GM18517 (cell line): ENCODE results near the gene ERC2.

Source experiments
- ATAC-seq: cut with Tn5 transposase; IDR thresholded peaks from one replicate; pipeline ENCODE4 v1.9.1; 2021; ENCODE audit warnings: mild to moderate bottlenecking, moderate library complexity; ENCODE audit not compliant: unreplicated experiment

The ERC2 gene

GRCh38 chr3:56193519-56193918 lies 274.7 kb downstream of the ERC2 start:
- no peak for ATAC-seq

DNA sequence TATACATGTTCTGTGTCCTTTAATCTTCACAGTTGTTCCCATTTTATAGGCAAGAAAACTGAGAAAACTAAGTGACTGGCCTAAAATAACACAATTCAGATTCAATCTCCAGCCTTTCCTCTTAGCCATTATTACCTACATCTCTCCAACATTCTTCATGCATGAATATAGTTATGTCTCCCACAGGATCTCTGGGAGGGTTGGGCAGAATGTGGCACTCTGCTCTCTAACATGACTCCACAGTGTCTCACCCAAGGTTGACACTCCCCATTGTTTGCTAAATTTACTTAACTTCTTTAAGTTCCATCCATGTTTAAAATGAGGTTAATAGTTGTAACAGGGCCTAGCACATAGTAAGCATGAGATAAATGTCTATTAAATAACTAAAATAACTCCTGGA lies 276.3 kb downstream of the ERC2 start:
- ATAC-seq: no peak

GRCh38 chr3:56190771-56191305 lies 277.4 kb downstream of the ERC2 start:
- ATAC-seq: no peak

DNA sequence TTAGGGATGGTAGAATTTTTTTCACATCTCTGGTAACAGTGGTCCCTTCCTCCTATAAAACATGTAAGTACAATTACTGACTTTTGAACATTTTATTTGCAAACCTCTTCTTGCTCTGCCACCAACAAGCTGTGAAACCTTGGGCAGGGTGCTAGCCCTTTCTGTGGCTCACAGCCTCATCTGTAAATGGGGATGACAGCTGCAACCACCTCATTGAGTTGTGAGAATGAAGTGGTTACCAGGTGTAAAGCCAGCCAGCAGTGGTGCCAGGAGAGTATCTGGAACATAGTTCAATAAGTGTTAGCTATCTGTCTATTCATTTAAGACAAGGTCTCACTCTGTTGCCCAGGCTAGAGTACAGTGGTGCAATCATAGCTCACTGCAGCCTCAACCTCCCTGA lies 278.1 kb downstream of the ERC2 start:
- ATAC-seq: no peak

- no peak for ATAC-seq
Measured at GRCh38 chr3:56189536-56189935, 278.7 kb downstream of the ERC2 start.

- no peak for ATAC-seq
Measured at GRCh38 chr3:56188201-56188600, 280.1 kb downstream of the ERC2 start.

DNA sequence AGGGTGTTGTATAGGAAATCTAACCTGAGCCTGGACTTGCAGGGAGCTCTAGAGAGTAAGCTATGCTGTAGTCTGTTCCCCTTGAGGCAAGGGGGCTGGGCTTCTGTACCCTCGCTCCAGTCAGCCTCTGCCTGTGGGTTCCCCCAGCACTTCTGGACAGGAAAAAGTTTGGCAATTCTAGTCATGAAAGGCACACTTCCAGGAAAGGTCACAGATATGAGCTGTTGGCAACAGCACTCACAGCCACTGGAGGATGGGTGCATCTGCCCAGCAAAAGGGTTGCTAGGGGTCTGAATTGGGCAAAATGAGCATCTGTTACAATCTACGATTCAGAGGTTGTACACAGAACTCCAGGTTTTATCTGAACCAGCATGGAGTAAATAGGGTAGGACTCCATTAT lies 281.2 kb downstream of the ERC2 start:
- no peak for ATAC-seq

DNA sequence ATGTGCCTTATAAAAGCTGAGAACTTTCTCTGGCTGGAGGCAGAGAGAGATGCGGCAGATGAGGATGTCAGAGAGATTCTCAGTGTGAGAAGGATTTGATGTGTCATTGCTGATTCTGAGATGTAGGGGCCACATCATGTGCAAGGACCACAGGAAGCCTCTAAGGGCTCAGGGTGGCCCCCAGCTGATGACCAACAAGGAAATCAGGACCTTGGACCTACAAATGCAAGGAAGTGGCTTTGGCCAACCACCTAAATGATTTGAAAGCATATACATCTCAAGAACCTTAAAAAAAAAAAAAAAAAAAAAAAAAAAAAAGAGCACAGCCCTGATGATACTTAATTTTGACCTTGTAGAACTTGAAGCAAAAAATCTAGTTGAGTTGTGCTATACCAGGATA lies 282.4 kb downstream of the ERC2 start:
- ATAC-seq: no peak

DNA sequence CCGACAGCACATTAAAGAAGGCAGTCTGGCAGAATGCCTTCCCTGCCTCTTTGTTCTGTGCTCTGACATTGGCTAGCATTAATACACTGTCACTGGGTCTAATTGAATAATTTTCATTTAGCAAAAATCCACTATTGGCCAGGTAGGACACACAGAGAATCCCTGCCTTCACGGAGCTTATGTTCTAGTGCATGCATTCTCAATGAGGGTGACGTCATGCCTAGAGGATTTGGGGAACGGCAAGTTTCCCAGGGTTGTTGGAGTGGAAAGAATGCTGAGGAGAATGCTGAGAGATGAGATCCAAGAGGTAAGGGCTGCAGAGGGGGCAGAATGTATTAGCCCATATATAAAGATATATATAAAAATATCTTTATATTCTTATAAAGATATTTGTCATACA lies 284.7 kb downstream of the ERC2 start:
- ATAC-seq: no peak

DNA sequence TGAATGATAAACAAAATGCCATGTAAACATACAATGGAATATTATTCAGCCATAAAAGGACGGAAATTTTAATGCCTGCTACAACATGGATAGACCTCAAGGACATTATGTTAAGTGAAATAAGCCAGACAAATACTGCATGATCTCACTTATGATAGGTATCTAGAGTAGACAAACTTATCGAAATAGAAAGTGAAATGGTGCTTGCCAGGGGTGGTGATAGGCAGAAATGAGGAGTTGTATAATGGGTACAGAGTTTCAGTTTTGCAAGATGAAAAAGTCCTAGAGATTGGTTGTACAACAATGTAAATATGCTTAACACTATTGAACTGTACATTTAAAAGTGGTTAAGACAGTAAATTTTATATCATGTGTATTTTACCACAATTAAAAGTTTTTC lies 287.8 kb downstream of the ERC2 start:
- ATAC-seq: no peak

DNA sequence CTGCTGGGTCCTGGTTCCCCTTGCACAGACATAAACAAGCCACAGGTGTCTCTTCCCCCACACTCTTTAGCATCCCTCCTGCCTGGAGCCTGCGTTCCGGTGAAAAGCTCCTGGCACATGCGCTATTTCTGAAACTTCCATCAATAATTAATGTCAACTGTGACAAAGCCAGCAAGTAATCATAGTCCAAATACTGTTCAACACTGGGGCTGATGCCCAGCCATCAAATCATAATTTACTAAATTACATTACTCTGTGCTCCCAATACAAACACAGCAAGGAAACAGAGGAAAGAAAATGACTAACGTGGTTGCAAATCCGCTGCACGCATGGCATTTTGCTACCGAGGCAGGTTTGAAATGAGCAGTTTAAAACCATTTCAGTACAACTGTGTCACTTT lies 294.7 kb downstream of the ERC2 start:
- ATAC-seq: no peak

- ATAC-seq: no peak
Measured at GRCh38 chr3:56164436-56164835, 303.8 kb downstream of the ERC2 start.

- ATAC-seq: peak; percentile 75
Measured at GRCh38 chr3:56157693-56158362, 310.4 kb downstream of the ERC2 start.

- ATAC-seq: no peak
Measured at GRCh38 chr3:56154297-56154696, 314.0 kb downstream of the ERC2 start.

DNA sequence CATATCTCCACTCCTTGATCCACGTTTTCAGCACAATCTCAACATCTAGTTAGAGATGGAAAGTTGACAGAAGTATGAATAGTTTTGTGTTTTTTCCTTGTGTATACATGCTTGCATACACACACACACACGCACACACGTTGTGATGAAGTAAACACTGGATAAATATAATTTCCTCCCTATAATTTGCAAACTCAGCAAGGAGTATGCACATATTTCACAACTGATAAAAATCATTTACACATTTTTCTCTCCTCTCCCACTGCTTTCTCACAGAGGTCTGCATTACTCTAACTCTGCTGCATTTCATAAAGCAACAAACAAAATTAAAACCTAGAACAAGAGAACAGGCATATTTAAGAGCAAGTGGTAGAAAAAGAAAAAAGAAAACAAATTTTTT lies 320.9 kb downstream of the ERC2 start:
- no peak for ATAC-seq

- no peak for ATAC-seq
Measured at GRCh38 chr3:56145410-56145809, 322.9 kb downstream of the ERC2 start.

GRCh38 chr3:56144805-56145204 lies 323.5 kb downstream of the ERC2 start:
- ATAC-seq: no peak

DNA sequence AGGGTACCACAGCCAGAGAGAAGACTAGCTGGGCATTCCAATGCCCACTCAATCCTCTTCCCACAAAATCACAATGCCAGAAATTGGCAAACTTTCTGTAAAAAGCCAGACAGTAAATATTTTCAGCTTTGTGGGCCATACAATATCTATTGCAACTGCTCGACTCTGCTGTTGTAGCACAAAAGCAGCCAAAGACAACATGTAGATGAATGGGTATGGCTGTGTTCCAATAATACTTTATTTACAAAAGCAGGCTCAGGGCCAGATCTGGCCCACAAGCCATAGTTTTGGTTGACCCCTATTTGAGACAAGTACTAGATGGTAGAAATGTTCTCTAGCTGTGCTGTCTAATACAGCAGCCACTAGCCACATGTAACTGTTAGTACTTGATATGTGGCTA lies 330.9 kb downstream of the ERC2 start:
- no peak for ATAC-seq

GRCh38 chr3:56136514-56136913 lies 331.8 kb downstream of the ERC2 start:
- ATAC-seq: no peak

GRCh38 chr3:56135941-56136340 lies 332.3 kb downstream of the ERC2 start:
- ATAC-seq: no peak

- no peak for ATAC-seq
Measured at GRCh38 chr3:56133423-56133822, 334.8 kb downstream of the ERC2 start.

- ATAC-seq: no peak
Measured at GRCh38 chr3:56132762-56133161, 335.5 kb downstream of the ERC2 start.

GRCh38 chr3:56131974-56132590 lies 336.2 kb downstream of the ERC2 start:
- ATAC-seq: no peak
